Thyroid gland (tissue), 4 donors: ENCODE results near the gene MAD1L1.

Experiments used
- POLR2A ChIP-seq, 2 donors: fragments of 450-650 bp; IDR thresholded peaks; one replicate each; pipeline ENCODE4 v1.6.1; 2017; ENCODE audit warnings: antibody characterized with exemption in 2 of 2, mild to moderate bottlenecking in 2 of 2, moderate library complexity in 1 of 2
- TF ChIP-seq, protein P1 (sequence below), 6 experiments: fragments of 200-600 bp in 3 of 6; fragments of 450-650 bp in 3 of 6; sonication (generic) in 3 of 6; IDR thresholded peaks; one replicate each; pipeline ENCODE4 v1.5.1; 2016 to 2019; ENCODE audit warnings: antibody characterized with exemption in 6 of 6, mild to moderate bottlenecking in 2 of 6, inconsistent platforms in 1 of 6, moderate library complexity in 1 of 6

DNA sequence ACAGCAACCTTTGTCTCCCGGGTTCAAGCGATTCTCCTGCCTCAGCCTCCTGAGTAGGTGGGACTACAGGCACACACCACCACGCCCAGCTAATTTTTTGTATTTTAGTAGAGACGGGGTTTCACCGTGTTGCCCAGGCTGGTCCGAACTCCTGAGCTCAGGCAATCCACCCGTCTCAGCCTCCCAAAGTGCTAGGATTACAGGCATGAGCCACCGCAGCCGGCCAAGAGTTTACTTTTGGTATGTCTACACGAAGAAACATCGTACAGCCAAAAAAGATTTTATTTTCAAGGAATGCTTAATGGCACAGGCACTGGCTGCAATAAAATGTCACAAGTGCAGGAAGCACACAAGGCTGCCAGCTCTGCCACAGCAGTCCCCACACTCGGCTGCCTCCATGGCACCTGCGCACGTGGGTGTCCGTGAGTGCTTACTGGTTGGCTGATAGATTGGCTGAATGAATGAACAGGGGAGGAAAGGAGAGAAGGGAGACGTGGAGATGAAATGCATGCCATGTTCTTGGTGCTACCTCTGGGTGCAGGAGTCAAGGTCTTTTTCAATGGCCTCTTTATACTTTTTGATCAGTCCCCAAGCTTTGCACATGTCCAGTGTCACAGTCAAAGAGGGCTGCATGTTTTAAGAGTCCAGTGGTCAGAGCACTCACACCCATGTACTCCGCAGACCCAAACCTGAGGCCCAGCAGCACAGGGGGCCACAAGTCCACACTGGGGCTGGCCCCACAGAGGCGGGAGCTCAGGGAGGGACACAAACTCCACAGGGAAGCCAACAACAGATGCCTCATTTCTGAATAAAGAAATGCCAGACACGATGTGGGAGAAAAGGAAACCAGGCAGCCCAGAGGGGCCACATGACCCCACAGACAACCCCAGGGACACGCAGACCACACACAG lies 198.2 kb downstream of the MAD1L1 start:
- TF ChIP-seq, protein P1, sequence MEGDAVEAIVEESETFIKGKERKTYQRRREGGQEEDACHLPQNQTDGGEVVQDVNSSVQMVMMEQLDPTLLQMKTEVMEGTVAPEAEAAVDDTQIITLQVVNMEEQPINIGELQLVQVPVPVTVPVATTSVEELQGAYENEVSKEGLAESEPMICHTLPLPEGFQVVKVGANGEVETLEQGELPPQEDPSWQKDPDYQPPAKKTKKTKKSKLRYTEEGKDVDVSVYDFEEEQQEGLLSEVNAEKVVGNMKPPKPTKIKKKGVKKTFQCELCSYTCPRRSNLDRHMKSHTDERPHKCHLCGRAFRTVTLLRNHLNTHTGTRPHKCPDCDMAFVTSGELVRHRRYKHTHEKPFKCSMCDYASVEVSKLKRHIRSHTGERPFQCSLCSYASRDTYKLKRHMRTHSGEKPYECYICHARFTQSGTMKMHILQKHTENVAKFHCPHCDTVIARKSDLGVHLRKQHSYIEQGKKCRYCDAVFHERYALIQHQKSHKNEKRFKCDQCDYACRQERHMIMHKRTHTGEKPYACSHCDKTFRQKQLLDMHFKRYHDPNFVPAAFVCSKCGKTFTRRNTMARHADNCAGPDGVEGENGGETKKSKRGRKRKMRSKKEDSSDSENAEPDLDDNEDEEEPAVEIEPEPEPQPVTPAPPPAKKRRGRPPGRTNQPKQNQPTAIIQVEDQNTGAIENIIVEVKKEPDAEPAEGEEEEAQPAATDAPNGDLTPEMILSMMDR (IDR thresholded peaks at IDR 0.05) = no peak
- no peak for TF ChIP-seq POLR2A (IDR thresholded peaks at IDR 0.05)
